Right atrium auricular region (tissue), 2 donors: ENCODE results near the gene BBS5. TPM values are rescaled to one million over a fixed set of nuclear protein-coding genes. Genes with fewer than 3 reads are reported as not detected.
A peak's percentile ranks its signal among the peaks of the same experiment; 100 is the strongest.
"Not testable (repeated sequence)": the region's sequence is repeated elsewhere in the genome, so short reads cannot be mapped to it uniquely, and the experiment has no call there.

Experiments
- DNase-seq: peaks from one replicate; pipeline ENCODE4 v3.0.0-alpha.2; 2019; ENCODE audit warnings: low spot score
- H3K27ac ChIP-seq, 2 donors: fragments of 200-600 bp; sonication (generic); 1 replicate in 1 of 2; 2 replicates in 1 of 2; pipeline ENCODE4 v1.5.1; 2016 to 2019
- H3K27me3 ChIP-seq, 2 donors: fragments of 200-600 bp; sonication (generic); one replicate each; pipeline versions ENCODE4 v1.5.1 to v1.6.0; 2017 to 2019
- H3K36me3 ChIP-seq: fragments of 200-600 bp; sonication (generic); one replicate; pipeline ENCODE4 v1.5.1; 2016
- H3K4me1 ChIP-seq, 2 donors: fragments of 200-600 bp; sonication (generic); one replicate each; pipeline versions ENCODE4 v1.5.1 to v1.6.0; 2017 to 2019
- H3K4me3 ChIP-seq, 2 donors: fragments of 200-600 bp; sonication (generic); 1 replicate in 1 of 2; 2 replicates in 1 of 2; pipeline ENCODE4 v1.5.1; 2017 to 2019; ENCODE audit warnings: mild to moderate bottlenecking in 1 of 2, moderate library complexity in 1 of 2
- H3K9me3 ChIP-seq, 2 donors: fragments of 200-600 bp; sonication (generic); one replicate each; pipeline ENCODE4 v1.5.1; 2019
- total RNA-seq, 2 donors: library from RNA; depleted of rRNA; stranded (reverse); fragments of >200 nt; gene quantifications; one replicate each; pipeline ENCODE4 v1.1.0, GENCODE V29; 2016
- TF ChIP-seq, protein P1 (sequence below), 2 donors: fragments of 200-600 bp; sonication (generic); IDR thresholded peaks; one replicate each; pipeline ENCODE4 v1.5.1; 2019; ENCODE audit warnings: antibody characterized with exemption in 2 of 2

The BBS5 gene
- total RNA-seq: 1 to 10 TPM; 4.2 to 7.0 TPM

DNA sequence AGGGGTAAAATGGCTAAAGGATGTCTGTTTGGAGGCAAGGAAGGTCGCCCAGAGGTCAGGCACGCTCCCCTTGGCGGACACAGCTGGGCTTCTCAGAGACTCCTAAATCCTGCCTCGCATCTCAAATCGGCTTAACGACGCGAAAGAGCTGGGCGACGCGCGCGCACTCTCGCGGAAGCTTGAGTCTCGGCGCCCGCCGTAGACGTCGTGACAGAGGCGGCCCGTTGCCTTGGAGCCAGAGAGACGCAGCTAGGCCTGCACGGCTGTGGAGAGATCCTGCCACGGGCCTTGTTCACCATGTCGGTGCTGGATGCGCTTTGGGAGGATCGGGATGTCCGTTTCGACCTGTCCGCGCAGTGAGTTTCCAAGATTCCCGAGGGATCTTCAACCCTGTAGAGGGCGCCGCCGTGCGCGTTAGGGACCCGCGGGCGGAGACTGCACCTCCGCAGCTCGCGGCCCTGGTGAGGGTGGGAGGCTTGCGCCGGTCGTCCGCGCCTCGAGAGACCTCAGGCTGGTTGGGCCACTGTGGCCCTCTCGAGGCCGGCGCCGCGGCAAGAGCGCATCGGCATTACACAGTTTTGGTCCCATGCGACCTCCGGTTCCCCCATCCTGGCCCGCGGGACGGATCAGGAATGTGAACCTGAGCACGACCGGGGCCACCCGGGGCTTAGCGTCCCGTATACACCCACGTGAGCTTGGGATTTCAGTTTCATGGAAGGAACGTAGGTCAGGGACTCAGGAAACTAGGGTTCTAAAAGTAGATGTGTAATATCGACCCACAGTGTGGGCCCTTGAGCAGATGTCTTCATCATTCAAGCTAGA is at the start of gene BBS5:
TSS of gene BBS5 (plus strand) at position 238 of the 822 bp plus-strand sequence. CDS start at position 298, 60 bp downstream.
- Histone ChIP-seq H3K36me3 (peaks cover 20% of the 10 kb centered on the region), H3K9me3 (no peaks in the 10 kb centered on the region), H3K4me1 (peaks cover 0 to 12% of the 10 kb centered on the region in 2 donors), H3K27me3 (no peaks in the 10 kb centered on the region), H3K4me3 (peak within 1 kb of the TSS; percentile 55 to 77), H3K27ac (peak within 1 kb of the TSS; percentile 59 to 72)
- TF ChIP-seq, protein P1, sequence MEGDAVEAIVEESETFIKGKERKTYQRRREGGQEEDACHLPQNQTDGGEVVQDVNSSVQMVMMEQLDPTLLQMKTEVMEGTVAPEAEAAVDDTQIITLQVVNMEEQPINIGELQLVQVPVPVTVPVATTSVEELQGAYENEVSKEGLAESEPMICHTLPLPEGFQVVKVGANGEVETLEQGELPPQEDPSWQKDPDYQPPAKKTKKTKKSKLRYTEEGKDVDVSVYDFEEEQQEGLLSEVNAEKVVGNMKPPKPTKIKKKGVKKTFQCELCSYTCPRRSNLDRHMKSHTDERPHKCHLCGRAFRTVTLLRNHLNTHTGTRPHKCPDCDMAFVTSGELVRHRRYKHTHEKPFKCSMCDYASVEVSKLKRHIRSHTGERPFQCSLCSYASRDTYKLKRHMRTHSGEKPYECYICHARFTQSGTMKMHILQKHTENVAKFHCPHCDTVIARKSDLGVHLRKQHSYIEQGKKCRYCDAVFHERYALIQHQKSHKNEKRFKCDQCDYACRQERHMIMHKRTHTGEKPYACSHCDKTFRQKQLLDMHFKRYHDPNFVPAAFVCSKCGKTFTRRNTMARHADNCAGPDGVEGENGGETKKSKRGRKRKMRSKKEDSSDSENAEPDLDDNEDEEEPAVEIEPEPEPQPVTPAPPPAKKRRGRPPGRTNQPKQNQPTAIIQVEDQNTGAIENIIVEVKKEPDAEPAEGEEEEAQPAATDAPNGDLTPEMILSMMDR (IDR thresholded peaks at IDR 0.05): peak in 1 of 2 donors; percentile 68
- DNase-seq: peak; percentile 76

DNA sequence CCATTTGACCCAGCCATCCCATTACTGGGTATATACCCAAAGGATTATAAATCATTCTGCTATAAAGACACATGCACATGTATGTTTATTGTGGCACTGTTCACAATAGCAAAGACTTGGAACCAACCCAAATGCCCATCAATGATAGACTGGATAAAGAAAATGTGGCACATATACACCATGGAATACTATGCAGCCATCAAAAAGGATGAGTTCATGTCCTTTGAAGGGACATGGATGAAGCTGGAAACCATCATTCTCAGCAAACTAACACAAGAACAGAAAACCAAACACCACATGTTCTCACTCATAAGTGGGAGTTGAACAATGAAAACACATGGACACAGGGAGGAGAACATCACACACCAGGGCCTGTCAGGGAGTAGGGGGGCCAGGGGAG is 47.5 kb upstream of the BBS5 start:
- not testable (repeated sequence) for H3K4me3 ChIP-seq, H3K27me3 ChIP-seq, H3K9me3 ChIP-seq, H3K4me1 ChIP-seq, DNase-seq, H3K27ac ChIP-seq, H3K36me3 ChIP-seq

DNA sequence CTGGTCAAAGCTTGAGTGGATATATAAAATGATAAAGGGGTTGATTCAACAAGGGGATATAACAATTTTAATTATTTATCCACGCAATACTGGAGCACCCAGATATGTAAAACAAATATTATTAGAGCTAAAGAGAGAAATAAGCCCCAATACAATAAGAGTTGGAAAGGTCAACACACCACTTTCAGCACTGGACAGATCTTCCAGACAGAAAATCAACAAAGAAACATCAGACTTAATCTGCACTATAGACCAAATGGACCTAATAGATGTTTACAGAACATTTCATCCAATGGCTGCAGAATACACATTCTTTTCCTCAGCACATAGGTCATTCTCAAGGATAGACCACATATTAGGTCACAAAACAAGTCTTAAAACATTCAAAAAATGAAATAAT is 45.1 kb upstream of the BBS5 start:
- not testable (repeated sequence) for DNase-seq, H3K27me3 ChIP-seq, H3K4me3 ChIP-seq, H3K9me3 ChIP-seq, H3K4me1 ChIP-seq, H3K36me3 ChIP-seq, H3K27ac ChIP-seq

DNA sequence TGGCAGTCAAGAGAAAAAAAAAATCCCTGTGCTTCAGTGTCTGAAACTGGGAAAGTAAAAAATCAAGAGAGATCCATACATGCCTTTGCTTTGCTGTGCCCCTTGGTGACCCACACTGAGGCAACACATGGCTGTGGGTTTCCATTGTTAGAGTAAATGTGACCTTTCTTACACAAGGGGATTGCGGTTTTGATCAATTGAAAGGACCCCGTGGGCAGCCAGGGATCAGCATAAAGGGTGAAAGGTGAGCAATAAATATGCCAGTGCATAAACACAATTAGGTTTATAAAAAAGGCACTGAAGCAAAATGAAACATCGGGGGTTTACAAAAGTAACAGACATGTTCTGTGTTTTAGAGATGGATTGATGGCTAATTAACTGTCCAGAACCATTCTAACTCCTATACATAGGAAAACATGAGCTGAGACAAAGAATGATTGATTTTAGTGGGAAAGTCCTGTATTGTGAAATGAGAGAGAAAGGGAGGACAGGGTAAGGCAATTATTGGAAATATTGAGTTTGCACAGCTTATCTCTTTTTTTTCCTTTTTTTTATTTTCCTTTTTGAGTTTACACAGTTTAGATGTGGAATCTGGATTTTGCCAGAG is 40.7 kb upstream of the BBS5 start:
- TF ChIP-seq, protein P1 (IDR thresholded peaks at IDR 0.05): no peak
- no peaks in the 10 kb centered on the region for H3K36me3 ChIP-seq
- no peak for DNase-seq
- H3K27ac ChIP-seq: no peak overlapping the region
- H3K9me3 ChIP-seq: no peaks in the 10 kb centered on the region
- H3K27me3 ChIP-seq: no peaks in the 10 kb centered on the region
- H3K4me1 ChIP-seq: no peaks in the 10 kb centered on the region
- H3K4me3 ChIP-seq: no peak overlapping the region

DNA sequence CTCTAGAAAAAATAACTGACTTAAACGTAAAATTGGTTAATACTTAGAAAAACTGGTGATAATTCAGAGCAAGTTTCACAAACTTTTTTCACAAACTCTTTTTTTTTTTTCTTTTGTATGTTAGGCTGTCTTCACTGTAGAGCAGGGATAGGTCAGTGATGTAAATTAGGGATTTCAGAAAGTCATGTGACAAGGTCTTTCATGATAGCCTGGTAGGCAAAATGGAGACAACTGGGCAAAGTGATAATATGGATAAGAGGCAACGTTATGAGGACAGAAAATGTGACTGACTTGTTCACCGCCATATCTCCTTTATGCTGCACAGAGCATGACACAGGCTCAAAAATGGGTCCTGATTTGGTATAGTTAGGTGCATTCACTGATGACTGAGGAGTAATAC is 39.4 kb upstream of the BBS5 start:
- H3K27me3 ChIP-seq: no peaks in the 10 kb centered on the region
- H3K4me3 ChIP-seq: no peak overlapping the region
- TF ChIP-seq, protein P1 (IDR thresholded peaks at IDR 0.05): no peak
- no peaks in the 10 kb centered on the region for H3K36me3 ChIP-seq
- no peak overlapping the region for H3K27ac ChIP-seq
- no peaks in the 10 kb centered on the region for H3K9me3 ChIP-seq
- no peak for DNase-seq
- H3K4me1 ChIP-seq: no peaks in the 10 kb centered on the region

DNA sequence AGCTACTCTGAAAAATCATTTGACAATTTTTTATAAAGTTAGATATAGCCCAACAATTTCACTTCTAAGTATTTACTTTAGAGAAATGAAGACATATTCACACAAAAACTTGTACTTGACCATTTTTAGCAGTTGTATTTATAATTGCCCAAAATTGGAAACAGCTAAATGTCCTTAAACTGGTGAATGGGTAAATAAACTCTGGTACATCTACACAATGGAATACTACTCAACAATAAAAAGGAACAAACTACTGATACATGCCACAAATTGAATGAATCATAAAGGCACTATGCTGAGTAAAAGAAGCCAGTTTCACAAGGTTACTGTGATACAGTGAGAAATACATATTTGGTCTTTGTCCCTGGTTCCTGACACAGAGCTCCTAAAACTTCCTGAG is 32.8 kb upstream of the BBS5 start:
- TF ChIP-seq, protein P1 (IDR thresholded peaks at IDR 0.05): no peak
- Histone ChIP-seq H3K4me3 (no peak overlapping the region), H3K9me3 (peaks cover 0 to 4% of the 10 kb centered on the region in 2 donors), H3K27me3 (no peaks in the 10 kb centered on the region), H3K4me1 (no peaks in the 10 kb centered on the region), H3K36me3 (no peaks in the 10 kb centered on the region), H3K27ac (no peak overlapping the region)
- DNase-seq: no peak
